BE2C (cell line): ENCODE measurements around the gene PEX16.

Experiments used
- DNase-seq: peaks from one replicate; pipeline ENCODE4 v3.0.0-alpha.2; 2020
- H3K27me3 ChIP-seq: fragments of 250-450 bp; sonication (Bioruptor Pico); 2 replicates; pipeline ENCODE4 v1.5.1; 2020; ENCODE audit warnings: mild to moderate bottlenecking
- H3K36me3 ChIP-seq: fragments of 250-450 bp; sonication (Bioruptor Pico); 2 replicates; pipeline ENCODE4 v1.5.1; 2020; ENCODE audit warnings: mild to moderate bottlenecking
- H3K4me1 ChIP-seq: fragments of 250-450 bp; sonication (Bioruptor Pico); 2 replicates; pipeline ENCODE4 v1.5.1; 2020
- H3K4me3 ChIP-seq: 2 replicates; pipeline ENCODE4 v1.5.1; 2011; ENCODE audit warnings: low read depth, low read length
- H3K9me3 ChIP-seq: fragments of 250-450 bp; sonication (Bioruptor Pico); 2 replicates; pipeline ENCODE4 v1.5.1; 2020
- CTCF ChIP-seq: IDR thresholded peaks from 2 replicates; pipeline ENCODE4 v1.5.1; 2012; ENCODE audit warnings: mild to moderate bottlenecking, low read depth, low read length

Gene PEX16

GRCh38 chr11:45894555-45895247 is 23.0 kb downstream of the PEX16 start:
- Histone ChIP-seq H3K36me3 (no peaks in the 10 kb centered on the region), H3K27me3 (no peaks in the 10 kb centered on the region), H3K4me1 (peaks cover 27% of the 10 kb centered on the region), H3K9me3 (no peaks in the 10 kb centered on the region), H3K4me3 (no peak overlapping the region)
- no peak for DNase-seq
- TF ChIP-seq CTCF, result no peak

GRCh38 chr11:45892856-45893255 is 24.8 kb downstream of the PEX16 start:
- no peak for TF ChIP-seq CTCF
- Histone ChIP-seq H3K9me3 (no peaks in the 10 kb centered on the region), H3K27me3 (no peaks in the 10 kb centered on the region), H3K4me3 (no peak overlapping the region), H3K36me3 (no peaks in the 10 kb centered on the region), H3K4me1 (peaks cover 16% of the 10 kb centered on the region)
- DNase-seq, result no peak

GRCh38 chr11:45890886-45891550 is 26.7 kb downstream of the PEX16 start:
- no peak for TF ChIP-seq CTCF
- H3K27me3 ChIP-seq, result no peaks in the 10 kb centered on the region
- no peak for DNase-seq
- peaks cover 3% of the 10 kb centered on the region for H3K4me1 ChIP-seq
- no peaks in the 10 kb centered on the region for H3K9me3 ChIP-seq
- H3K36me3 ChIP-seq, result no peaks in the 10 kb centered on the region
- no peak overlapping the region for H3K4me3 ChIP-seq

- H3K9me3 ChIP-seq, result no peaks in the 10 kb centered on the region
- no peaks in the 10 kb centered on the region for H3K27me3 ChIP-seq
- TF ChIP-seq CTCF, result no peak
- no peaks in the 10 kb centered on the region for H3K36me3 ChIP-seq
- H3K4me1 ChIP-seq, result 0 out of 2 replicates have a peak, but pooled peaks cover 3% of the 10 kb centered on the region
- no peak overlapping the region for H3K4me3 ChIP-seq
- DNase-seq, result no peak
These were observed 27.7 kb downstream of the PEX16 start for GRCh38 chr11:45889966-45890365.

- Histone ChIP-seq H3K36me3 (no peaks in the 10 kb centered on the region), H3K27me3 (no peaks in the 10 kb centered on the region), H3K4me1 (0 out of 2 replicates have a peak, but pooled peaks cover 3% of the 10 kb centered on the region), H3K4me3 (no peak overlapping the region), H3K9me3 (no peaks in the 10 kb centered on the region)
- no peak for DNase-seq
- TF ChIP-seq CTCF, result no peak
These were observed 28.1 kb downstream of the PEX16 start for GRCh38 chr11:45889555-45889954.

GRCh38 chr11:45887587-45887986 is 30.1 kb downstream of the PEX16 start:
- Histone ChIP-seq H3K4me1 (peaks cover 7% of the 10 kb centered on the region), H3K27me3 (no peaks in the 10 kb centered on the region), H3K9me3 (no peaks in the 10 kb centered on the region), H3K4me3 (no peak overlapping the region), H3K36me3 (peaks cover 2% of the 10 kb centered on the region; the same call in 1 of the 2 replicates)
- no peak for TF ChIP-seq CTCF
- DNase-seq, result no peak
